Measurements from ENCODE around the gene ZNF366.

Gene ZNF366

GRCh38 chr5:72402959-72403628 is 104.1 kb downstream of the ZNF366 start:
- no peak for DNase-seq

DNA sequence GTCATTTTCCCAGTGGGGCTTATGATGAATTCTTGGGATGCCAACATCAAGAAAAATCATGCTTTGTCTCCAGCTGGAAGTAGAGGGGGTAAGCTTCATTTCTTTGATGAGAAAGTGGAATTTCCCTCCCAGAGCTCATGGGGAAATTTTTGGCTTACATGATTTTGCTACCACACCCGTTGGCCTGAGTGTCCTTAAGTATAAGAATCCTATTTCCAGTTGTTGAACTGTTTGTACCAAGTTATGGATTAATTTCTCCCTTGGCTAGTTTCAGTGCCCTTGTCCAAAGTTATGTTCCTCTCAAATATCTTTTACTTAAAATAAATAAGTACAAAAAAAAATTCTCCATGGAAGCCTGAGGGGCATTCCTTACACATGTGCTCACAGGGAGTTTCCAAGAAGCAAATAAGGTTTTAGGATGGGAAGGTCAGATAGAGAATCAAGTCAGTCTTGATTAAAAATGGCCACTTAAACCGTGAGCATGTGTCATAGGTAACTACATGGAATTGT is 104.8 kb downstream of the ZNF366 start:
- no peak for DNase-seq

DNA sequence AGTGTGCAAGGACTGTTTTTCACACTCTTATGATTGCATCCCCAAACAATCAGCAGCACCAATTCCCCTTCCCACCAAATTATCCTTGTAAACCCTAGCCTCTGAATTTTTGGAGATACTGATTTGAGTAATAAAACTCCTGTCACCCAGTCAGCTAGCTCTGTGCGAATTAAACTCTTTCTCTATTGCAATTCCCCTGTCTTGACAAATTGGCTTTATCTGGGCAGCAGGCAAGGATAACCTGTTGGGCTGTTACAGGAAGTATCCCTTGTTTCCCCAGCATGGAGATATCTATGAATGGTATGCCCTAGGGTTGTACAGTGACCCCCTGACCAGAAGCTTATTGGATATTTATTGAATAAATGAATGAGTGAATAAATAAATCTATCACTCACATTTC is 106.3 kb downstream of the ZNF366 start:
- no peak for DNase-seq

DNA sequence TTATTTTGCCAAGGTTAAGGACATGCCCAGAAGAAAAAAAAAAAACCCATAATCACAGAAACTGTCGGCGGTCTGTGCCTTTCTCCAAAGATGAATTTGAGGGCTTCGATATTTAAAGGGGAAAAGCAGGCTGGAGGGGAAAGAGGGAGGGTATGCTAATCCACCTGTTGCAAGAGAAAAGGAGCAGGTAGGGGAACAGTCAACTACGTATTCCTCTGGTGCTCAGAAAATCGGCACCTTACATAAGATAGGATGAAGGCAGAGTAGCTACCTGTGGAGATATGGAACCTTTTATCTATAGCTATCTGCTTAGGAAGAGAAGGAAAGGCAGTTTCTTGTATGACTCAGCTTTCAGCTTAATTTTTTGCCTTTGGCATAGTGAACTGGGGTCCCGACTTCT is 109.4 kb downstream of the ZNF366 start:
- DNase-seq = no peak

DNA sequence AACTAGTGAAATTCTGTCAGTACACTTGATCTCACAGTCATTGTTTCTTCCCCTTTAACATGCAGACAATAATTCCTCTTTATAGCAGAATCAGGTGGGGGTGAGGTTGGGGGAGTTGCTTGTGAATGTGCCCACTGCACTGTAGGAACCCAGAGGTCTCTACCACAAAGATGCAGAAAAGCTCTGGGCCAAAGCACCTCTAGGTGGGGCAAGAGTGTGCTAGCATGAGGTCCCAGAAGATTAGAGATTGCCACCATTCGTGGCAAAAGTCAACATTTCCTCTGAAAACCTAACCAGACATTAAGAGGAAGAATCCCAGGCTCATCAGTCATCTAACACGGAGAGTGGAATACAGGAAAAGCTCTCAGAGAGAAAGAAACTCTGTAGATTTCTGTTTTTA is 112.5 kb downstream of the ZNF366 start:
- DNase-seq = no peak

GRCh38 chr5:72393052-72393451 is 114.2 kb downstream of the ZNF366 start:
- no peak for DNase-seq
